ENCODE data around the gene RFX2.
"Not testable (repeated sequence)": the region's sequence is repeated elsewhere in the genome, so short reads cannot be mapped to it uniquely, and the experiment has no call there.

The RFX2 gene

DNA sequence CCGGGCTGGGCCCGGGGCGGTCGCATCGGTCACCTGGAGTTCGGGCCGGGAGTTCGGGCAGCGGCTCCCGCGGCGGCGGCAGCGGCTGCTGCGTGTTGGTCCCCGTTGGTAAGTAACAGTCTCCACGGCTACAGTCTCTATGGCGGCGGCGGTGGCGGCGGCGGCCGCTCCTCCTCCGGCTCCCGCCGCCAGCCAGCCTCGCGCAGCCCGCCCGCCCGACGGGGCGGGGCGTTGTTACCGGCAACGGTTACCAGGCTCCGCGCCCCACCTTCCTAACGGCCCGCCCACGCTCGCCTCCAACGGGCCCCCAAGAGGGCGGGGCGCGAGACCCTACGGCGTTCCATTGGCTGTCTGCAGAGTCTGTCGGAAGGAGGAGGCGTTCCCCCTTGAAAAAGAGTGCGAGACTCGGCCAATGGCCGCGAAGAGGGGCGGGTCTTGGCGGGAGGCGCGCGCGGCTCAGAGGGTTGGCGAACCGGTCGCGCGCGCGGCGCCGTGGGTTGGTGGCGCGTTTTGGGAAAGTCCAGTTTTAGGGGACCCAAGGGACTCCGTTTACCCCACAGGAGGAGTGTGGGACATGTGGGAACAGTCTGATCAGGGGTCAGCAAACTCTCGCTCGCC is at the start of gene RFX2:
Gene RFX2 (minus strand): TSS at position 141 of the 618 bp plus-strand sequence. CDS start 63,004 bp downstream, outside the sequence.
- peak; percentile 99 for DNase-seq

DNA sequence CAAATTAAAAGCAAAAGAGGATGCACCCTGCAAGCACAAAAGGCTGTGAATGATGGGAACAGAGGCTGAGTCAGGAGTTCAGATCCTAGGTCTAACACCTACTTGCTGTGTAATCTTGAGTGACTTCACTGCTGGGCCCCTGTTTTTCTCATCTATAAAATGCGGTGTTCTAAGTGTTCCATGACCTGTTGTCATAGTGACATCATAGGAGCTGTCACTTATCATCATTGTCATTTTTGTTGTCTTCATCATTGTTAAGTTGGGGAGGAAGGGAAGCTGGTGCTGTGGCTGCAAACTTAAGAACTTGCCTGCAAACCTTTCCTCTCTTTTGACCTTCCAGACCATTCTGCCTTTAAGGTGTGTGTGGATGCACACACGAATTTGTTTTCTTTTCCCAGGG is 45.7 kb upstream of the RFX2 start:
- DNase-seq, result no peak

DNA sequence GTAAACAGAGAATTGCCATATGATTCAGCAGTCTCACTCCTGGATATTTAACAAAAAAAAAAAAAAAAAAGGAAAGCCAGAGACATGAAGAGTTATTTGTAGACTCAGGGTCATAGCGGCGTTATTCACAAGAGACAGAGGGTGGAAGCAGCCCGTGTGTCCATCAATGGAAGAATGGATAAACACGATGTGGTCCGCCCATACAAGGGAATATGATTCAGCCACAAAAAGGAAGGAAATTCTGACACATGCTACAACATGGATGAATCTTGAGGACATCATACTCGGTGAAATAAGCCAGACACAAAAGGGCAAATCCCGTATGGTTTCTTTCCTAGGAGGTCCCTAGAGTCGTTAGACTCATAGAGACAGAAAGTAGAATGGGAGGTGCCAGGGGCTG is 40.0 kb upstream of the RFX2 start:
- DNase-seq, result no peak

DNA sequence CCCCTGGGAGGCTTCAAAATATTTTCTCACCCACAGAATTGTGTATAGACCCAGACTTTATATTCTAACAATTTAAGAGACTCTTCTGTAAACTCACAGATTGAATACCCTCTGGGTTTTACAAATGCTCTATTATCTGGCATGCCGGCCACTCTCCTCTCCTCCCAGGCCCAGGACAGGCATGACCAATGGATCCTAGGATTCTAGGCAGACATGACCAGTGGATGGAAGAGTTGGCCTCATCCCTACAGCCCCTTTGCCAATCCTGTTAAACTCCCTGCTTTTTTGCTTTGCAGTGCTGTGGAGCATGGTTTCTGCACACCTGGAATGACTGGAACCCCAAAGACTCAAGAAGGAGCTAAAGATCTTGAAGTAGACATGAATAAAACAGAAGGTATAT is 30.9 kb upstream of the RFX2 start:
- DNase-seq, result no peak

DNA sequence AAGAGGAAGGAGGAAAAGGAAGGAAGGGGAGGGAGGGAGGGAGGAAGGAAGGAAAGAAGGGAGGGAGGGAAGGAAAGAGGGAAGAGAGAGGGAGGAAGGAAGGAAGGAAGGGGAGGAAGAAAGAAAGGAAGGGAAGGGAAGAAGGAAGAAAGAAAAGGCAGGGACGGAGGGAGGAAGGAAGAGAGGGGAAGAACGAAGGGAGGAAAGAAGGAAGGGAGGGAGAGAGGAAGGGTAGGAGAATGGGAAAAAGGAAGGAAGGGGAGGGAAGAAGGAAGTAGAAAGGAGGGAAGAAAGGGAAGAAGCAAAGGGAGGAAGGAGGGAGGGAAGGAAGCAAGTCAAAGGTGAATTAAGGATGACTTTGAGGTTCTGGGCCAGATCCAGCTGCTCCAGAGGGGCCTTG is 28.2 kb upstream of the RFX2 start:
- DNase-seq, result no peak

DNA sequence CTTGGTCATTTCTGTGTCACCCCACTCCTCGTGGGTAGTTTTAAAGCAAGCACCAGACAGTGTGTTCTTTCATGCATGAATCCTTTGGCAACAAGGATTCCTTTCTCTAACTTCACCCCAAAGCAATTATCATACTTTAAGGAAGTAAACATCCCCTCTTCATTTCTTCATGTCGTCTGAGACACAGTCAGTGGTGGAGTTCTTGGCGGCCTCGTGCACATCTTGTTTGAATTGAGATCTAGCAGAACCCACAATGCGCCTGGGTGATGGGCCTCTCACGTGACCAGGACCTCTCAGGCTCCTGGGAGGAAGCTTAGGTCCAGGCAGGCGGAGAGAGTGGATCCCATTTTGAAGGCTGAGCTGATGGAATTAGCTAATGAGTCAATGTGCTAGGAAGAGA is 27.8 kb upstream of the RFX2 start:
- no peak for DNase-seq

DNA sequence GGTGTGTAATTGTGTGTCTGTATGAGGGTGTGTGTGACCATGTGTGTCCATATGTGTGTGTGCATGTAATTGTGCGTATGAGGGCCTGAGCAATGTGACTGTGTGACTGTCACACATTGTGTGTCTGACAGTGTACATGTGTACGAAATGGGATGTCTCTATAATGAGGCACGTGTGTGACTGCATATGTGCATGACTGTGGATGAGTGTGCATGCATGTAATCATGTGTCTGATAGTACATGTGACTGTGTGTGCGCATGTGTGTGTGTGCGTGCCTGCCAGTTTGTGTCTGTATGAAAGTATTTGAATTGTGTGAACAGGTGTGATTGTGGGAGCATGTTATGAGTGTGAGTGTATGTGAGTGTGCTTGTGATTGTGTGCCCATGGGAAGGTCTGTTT is 22.9 kb upstream of the RFX2 start:
- DNase-seq, result no peak

DNA sequence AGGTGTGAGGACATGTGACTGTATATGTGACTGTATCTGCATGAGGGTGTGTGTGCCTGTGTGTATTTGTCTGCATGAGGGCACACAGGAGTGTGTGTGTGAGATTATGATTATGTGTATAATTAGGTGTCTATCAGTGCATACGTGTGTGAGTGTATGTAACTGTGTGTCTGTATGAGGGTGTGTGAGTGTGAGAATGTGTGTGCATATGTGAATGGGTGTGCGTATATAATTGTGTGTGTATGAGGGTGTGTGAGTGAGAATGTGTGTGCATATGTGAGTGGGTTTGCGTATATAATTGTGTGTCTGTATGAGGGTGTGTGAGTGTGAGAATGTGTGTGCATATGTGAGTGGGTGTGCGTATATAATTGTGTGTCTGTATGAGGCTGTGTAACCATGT is 22.2 kb upstream of the RFX2 start:
- no peak for DNase-seq

DNA sequence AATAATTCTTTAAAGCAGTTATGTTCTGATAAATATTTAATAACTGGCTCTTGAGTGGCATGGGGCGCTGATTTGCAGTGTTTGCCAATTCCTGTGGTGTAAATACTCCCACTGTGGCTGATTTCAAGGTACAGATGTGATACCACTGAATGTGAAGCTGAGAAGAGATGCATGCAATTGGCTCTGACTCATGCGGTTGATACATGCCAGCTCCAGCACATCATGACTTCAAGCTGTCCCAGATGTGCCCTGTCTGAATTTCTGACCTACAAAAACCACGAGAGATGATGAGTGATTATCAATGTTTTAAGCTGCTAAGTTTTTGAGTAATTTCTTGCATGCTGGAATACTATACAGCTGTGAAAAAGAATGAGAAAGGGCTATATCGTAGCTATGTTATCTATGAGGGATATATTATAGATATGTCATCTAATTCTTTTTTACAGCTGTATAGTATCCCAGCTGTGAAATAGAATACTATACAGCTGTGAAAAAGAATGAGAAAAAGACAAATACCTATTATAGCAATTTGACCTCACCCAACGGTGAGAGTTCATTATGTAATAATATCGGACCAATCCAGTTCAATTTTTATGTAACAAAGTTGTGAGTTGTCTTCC is 17.5 kb upstream of the RFX2 start:
- DNase-seq, result no peak

DNA sequence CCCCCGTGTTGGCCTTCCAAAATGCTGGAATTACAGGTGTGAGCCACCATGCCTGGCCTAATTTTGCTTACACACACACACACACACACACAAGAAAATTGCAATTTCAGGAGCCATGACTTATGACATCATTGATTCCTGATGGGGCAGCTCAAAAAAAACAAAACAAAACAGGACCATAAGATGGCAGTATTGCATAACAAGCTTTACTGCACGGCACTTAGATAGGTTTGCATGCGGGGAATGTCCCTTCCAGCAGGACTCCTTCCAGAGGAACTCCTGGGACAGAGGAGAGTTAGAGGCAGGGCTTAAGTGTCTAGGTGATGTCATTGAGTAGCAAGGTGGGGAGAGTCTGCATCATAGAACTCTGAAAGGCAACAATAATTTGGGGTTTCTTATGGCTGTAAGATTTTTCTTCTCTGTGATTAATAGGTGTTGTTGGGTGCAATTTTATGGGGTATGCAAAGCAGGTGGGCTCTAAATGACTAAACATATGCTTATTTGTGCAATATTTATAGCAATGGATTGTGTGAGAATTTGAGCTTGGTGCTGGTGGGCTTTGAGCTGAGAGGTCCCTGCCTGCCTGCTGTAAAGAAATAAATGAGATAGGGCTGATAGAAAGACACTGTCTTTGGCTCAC is 16.2 kb upstream of the RFX2 start:
- peak; percentile 44 for DNase-seq

DNA sequence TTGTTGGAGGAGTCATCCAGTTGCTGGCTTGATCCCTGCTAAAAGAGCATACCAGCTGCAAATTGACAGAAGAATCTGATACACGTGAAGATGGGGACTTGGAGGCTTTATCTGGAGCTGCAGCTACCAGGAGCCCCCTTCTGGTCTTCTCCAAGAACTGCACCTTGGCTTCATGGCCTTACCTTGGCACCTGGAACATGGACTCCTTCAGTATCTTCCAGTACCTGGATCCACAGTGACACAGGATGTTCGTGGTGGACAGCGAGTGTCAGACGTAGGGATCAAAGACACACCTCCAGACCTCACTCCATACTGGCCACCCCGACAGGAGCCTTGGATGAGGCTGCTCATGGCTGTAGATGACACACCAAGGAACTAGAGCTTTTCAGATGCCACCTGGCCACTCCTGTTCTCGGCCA is 15.3 kb upstream of the RFX2 start:
- peak; percentile 78 for DNase-seq

DNA sequence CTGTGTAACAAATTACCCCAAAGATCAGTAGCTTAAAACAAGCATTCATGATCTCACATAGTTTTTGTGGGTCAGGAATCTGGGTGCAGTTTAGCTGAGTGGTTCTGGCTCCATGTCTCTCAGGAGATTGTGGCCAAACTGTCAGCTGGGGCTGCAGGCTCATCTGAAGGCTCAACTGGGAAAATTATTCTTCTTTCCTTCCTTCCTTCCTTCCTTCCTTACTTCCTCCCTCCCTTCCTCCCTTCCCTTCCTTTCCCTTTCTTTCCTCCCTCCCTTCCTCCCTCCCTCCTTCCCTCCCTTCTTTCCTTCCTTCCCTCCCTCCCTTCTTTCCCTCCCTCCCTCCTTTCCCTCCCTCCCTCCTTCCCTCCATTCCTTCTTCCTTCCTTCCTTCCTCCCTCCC is 8.7 kb upstream of the RFX2 start:
- DNase-seq, result no peak

DNA sequence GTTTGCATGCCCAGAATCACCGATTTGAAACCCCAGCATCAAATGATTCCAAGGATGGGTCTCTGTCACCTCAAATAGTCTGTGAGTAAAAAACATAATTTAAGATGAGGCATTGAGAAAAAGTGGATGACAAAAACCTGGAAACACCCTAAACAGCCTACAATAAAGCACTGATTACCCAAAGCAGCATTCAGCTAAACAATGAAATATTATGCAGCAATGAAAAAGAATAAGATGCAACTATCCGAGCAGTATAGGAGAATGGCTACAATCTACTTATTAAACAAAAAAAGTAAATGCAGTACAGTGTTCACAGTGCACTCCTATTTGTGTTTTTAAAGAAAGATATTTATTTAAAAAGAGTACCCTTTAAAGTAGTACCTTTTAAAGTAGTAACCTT is 7.7 kb upstream of the RFX2 start:
- DNase-seq, result no peak

DNA sequence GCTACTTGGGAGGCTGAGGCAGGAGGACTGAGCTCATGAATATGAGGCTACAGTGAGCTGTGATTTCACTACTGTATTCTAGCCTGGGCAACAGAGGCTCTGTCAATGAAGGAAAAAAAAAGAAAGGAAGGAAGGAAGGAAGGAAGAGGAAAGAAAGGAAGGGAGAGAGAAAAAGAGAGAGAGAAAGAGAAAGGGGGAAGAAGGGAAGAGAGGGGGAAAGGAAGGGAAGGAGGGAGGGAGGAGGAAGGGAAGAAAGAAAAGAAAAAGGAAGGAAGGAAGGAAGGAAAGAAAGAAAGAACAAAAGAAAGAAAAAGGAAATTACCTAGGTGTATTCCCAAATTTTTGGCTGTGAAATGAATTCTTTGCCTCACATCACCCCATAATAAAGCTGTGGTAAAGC is 7.2 kb upstream of the RFX2 start:
- no peak for DNase-seq

DNA sequence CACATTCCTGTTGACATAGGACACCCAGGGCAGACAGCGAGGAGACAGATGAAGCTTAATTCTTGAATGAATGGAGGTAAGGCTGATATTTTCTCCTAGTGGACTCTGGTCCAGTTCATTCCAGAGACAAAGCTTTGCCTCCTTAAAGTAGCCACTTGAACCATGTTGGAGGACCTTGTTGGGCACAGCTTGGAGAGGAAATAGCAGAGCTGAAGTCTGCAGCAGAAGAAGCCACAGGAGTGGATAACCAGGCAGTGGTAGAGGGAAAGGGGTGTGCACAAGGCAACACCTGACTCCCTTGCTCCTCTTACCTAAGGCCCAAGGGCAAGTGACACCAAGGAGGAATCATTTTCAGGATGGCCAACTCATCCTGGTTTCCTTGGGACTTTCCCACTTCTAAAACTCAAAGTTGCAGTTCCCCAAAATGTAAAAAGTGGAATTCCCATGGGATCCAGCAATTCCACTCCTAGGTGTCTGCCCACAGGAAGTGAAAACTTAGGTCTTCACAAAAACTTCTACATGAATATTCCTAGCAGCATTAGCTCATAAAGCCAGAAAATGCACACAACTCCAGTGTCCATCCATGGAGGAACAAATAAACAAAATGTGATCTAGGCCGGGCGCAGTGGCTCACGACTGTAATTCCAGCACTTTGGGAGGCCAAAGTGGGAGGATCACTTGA is 6.6 kb upstream of the RFX2 start:
- DNase-seq, result no peak

DNA sequence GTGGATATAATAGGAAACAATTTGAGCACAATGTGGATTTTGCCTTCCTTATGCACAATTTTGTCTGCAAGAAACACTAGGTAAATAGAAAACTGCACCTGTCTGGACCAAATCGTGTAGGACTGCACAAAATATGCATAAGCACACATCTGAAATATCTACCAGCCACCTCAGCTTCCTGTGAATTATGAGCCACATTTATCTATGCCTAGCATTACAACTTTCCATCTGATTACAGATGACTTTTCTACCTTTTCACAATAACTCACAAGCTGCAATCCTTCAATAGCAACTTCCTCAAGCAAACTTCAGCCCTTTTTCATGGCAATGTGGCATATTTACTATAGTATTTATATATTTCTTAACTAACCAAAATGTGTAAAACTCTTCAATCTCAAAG is 5.7 kb upstream of the RFX2 start:
- no peak for DNase-seq

DNA sequence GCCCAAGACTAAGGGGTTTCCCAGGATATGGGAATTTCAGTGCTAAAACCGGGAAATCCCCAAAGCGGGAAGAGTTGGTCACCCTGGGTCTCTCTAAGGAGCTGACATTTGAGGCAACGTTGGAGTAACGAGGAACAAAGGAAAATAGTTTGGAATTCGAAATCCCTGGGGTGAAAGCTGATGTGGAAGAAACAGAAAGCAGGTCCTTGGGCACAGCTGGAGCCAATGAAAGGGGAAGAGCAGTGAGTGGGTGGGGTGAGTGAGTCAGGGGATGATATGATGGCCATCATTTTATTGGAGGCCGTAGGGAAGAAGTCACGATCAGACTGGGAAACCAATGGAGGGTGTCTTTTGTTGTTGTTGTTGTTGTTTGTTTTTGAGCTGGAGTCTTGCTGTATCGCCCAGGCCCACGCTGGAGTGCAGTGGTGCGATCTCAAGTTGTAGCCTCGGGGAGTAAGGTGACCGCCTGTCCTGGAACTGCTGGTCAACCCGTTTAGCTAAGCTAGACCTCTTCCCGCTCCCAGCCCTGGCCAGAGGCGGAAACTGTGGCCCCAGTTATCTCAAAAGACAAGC is 3.4 kb upstream of the RFX2 start:
- no peak for DNase-seq

DNA sequence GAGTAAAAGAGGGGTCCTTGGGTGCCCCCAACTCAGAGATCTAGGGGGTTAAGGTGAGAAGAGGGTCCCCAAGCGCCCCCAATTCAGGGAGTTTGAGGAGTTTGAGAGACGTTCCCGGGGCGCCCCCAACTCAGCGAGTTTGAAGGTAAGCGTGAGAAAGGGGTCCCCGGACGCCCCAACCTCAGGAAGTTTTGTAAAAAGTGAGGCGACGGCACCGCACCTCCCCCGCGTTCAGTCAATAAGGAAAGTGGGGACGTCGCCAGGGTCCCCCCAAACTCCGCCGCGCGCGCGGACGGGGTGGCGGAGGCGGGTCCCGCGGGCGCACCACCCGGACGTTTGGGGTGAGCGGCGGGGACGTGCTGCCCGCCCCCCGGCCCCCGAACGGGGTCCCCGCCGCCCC is 353 bp downstream of the RFX2 start:
- DNase-seq, result no peak

DNA sequence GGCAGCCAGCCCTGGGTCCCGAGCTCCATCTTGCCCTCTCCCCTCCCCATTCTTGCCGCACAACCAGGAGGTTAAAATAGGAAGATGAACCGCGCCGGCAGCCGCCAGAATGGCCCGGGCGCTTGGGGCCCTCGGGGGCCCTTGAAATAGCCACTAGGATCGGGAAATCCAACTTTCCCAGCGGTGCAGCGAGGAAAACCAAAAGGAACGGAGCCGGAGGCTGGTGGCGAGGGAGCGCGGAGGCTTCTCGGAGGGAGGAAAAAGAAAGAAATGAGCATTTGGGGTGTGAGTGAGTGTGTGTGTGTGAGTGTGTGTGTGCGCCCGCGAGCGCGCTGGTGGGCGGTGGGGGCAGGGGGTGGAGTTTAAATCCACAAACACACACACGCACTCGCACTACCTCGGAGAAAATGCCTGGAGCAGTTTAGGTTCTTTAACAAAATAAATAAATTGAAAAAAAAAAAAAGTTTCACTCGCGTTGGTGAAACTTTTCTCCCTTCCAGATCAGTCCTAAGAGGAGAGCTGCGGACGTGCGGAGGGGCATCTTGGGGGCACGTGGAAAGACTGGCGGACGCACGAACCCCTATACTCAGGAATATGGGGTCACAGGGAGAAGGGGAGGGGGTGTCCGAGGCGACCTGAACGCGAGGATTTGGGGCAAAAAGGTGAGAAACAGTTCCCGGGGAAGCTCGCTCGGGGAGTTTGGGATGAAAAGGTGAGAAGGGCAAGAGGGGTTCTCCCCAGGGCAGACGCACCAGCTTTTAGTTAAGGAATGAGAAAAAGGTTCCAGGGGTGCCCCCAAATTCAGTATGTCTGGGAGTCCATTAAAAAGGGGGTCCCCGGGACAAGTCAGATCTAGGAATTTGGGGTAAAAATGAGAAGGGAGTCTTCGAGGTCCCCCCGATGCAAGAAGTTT is 1.3 kb downstream of the RFX2 start:
- DNase-seq, result peak; percentile 74

DNA sequence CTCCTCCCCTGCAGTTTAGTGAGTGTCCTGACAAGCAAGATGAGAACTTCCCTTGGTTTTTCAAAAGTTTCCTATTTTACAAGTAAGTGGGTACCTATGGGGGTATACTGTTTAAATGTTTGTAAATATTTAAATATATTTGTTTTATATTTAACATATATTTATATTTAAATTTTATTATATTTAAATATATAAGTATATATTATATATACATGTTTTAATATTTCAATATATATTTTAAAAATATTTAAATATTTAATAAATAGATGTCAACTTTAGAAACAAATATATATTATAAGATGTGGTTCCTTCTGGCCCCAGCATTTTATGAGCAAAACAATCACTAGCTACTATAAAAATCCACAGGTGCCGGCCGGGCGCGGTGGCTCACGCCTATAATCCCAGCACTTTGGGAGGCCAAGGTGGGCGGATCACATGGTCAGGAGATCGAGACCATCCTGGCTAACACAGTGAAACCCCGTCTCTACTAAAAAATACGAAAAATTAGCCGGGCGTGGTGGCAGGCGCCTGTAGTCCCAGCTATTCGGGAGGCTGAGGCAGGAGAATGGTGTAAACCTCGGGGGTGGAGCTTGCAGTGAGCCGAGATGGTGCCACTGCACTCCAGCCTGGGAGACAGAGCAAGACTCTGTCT is 3.5 kb downstream of the RFX2 start:
- not testable (repeated sequence) for DNase-seq

DNA sequence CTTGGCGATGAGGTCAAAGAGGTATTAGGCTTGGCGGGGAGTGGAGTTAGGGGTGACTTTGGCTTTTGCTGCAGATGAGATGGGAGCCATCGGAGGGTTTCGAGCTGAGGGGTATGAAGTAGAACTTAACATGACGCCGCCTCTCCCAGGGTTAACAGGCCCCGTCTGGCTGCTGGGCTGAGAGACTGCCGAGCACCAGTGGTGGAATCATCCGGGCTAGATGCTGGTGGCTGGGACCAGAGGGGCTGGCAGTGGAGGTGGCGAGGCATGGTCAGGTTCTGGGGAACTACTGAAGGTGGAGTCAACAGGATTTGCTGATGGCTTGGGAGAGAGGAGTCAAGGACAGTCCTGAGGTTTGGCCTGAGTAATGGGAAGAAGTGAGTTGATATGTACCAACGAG is 4.9 kb downstream of the RFX2 start:
- no peak for DNase-seq

DNA sequence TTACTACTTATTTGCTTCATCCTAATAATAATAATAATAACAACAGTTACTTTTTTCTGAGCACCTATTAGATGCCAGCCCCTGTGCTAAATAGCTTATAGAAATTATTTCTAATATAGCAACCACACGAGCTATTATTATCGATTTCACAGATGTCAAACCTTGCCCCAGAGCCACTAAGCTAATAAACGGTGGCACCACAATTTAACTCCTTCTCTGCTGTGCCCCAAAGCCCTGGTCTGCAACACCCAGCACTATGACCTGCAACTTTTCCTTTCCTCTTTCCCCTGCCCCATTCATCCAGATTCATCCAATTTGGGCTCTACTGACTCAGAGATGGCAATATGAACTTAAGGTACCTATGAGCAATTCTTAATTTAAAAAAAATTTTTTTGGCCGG is 6.4 kb downstream of the RFX2 start:
- no peak for DNase-seq

Data from CD4-positive, alpha-beta T cell treated with Interleukin-21 for 1 hour (primary cell).